Neuron (in vitro differentiated cells): ENCODE results near the gene PRMT9.

Source experiments
- H2AFZ ChIP-seq: one replicate; pipeline ENCODE4 v1.6.1; 2013; ENCODE audit warnings: low read depth, mild to moderate bottlenecking, inconsistent platforms, low read length, moderate library complexity
- H3K27me3 ChIP-seq: one replicate; pipeline ENCODE4 v1.6.1; 2013; ENCODE audit warnings: low read length; ENCODE audit not compliant: insufficient read depth
- H3K36me3 ChIP-seq: one replicate; pipeline ENCODE4 v1.6.1; 2013; ENCODE audit warnings: low read length; ENCODE audit not compliant: insufficient read depth
- H3K4me1 ChIP-seq: one replicate; pipeline ENCODE4 v1.6.1; 2013; ENCODE audit warnings: low read length; ENCODE audit not compliant: insufficient read depth
- H3K4me3 ChIP-seq: 2 replicates; pipeline ENCODE4 v1.5.1; 2013; ENCODE audit warnings: mild to moderate bottlenecking, low read length, moderate library complexity
- H3K9me3 ChIP-seq: one replicate; pipeline ENCODE4 v1.6.1; 2013; ENCODE audit warnings: low read length

PRMT9 gene

GRCh38 chr4:147655639-147656038, 28.3 kb downstream of the PRMT9 start:
- Histone ChIP-seq H2AFZ (no peak overlapping the region), H3K27me3 (no peaks in the 10 kb centered on the region), H3K9me3 (peaks cover under 1% of the 10 kb centered on the region), H3K4me1 (no peaks in the 10 kb centered on the region), H3K4me3 (no peak overlapping the region), H3K36me3 (peaks cover 36% of the 10 kb centered on the region)

- Histone ChIP-seq H3K27me3 (no peaks in the 10 kb centered on the region), H3K36me3 (peaks cover 29% of the 10 kb centered on the region), H3K9me3 (peaks cover 1% of the 10 kb centered on the region), H2AFZ (no peak overlapping the region), H3K4me3 (no peak overlapping the region), H3K4me1 (no peaks in the 10 kb centered on the region)
These were observed 32.4 kb downstream of the PRMT9 start for GRCh38 chr4:147651563-147651962.

- Histone ChIP-seq H3K9me3 (peaks cover 1% of the 10 kb centered on the region), H3K27me3 (no peaks in the 10 kb centered on the region), H3K36me3 (peaks cover 19% of the 10 kb centered on the region), H2AFZ (no peak overlapping the region), H3K4me3 (no peak overlapping the region), H3K4me1 (no peaks in the 10 kb centered on the region)
These were observed 35.3 kb downstream of the PRMT9 start for GRCh38 chr4:147648656-147649055.

DNA sequence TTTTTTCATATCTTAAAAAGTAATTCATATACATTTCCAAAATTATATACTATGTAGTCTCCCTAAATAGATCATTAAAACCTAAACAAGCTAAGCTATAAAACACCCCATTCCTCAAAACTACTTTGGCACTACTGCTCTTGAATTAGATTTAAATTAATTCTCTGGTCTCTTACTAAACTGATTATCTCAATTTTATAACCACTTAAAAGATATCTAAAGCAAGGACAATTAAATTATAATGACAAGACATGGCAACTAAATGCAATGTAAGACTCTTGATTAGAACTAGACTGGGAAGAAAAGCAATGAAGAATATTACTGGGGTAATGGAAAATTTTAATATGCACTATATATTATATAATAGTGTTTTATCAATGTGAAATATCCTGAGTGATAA, 38.9 kb downstream of the PRMT9 start:
- peaks cover 15% of the 10 kb centered on the region for H3K36me3 ChIP-seq
- no peak overlapping the region for H2AFZ ChIP-seq
- no peaks in the 10 kb centered on the region for H3K4me1 ChIP-seq
- H3K9me3 ChIP-seq, result no peaks in the 10 kb centered on the region
- H3K27me3 ChIP-seq, result no peaks in the 10 kb centered on the region
- H3K4me3 ChIP-seq, result no peak overlapping the region

- no peak overlapping the region for H3K4me3 ChIP-seq
- no peak overlapping the region for H2AFZ ChIP-seq
- no peaks in the 10 kb centered on the region for H3K4me1 ChIP-seq
- peaks cover 18% of the 10 kb centered on the region for H3K36me3 ChIP-seq
- H3K9me3 ChIP-seq, result no peaks in the 10 kb centered on the region
- H3K27me3 ChIP-seq, result no peaks in the 10 kb centered on the region
These were observed 39.5 kb downstream of the PRMT9 start for GRCh38 chr4:147644471-147644870.

DNA sequence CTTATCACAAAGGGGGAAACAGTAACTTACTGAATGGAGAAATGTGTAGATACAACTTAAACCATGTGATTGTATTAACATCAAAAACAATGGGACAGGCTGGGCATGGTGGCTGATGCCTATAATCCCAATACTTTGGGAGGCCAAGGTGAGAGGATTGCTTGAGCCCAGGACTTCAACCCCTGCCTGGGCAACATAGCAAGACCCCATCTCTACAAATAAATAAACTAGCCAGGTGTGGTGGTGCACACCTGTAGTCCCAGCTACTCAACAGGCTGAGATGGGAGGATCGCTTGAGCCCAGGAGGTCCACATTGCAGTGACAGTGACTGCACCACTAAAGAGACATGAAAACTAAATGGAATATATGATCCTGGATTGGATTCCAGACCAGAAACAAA, 40.3 kb downstream of the PRMT9 start:
- Histone ChIP-seq H3K9me3 (no peaks in the 10 kb centered on the region), H3K4me3 (no peak overlapping the region), H2AFZ (no peak overlapping the region), H3K27me3 (no peaks in the 10 kb centered on the region), H3K36me3 (peaks cover 18% of the 10 kb centered on the region), H3K4me1 (no peaks in the 10 kb centered on the region)

DNA sequence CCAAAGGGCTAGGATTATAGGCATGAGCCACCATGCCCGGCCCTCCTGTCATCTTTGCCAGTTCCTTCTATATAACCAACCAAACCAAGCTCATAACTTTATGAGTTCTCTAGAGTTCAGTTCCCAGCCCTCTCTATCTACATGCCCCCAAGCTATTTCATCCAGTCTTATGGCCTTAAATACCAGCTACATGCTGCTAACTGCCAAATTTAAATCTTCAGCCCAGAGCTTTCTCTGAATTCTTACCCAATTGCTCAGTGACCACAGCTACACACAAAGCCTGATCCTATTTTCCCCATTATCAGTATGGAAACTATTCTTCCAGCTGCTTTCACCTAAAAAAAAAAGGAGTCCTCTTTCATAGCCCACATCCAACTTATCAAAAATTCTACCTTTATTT, 43.6 kb downstream of the PRMT9 start:
- H3K4me3 ChIP-seq, result no peak overlapping the region
- no peaks in the 10 kb centered on the region for H3K4me1 ChIP-seq
- no peaks in the 10 kb centered on the region for H3K27me3 ChIP-seq
- peaks cover 36% of the 10 kb centered on the region for H3K36me3 ChIP-seq
- H3K9me3 ChIP-seq, result no peaks in the 10 kb centered on the region
- H2AFZ ChIP-seq, result no peak overlapping the region

DNA sequence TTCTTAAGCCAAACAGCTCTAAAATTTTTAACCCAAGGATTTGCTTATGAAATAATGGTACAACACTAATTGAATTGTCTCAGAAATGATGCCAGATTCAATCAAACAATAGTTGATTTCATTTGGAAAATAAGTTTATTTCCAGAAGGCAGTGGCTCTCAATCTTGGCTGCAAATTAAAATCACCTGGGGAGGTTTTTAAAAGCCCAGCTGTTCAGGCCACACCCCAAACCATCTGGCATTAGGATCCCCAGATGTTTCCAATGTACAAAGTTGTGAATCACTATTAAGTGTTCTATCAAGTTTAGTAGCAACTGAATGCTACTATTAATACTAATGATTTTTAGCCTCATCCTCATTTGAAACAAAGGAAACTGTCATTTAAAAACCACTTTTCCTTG, 44.6 kb downstream of the PRMT9 start:
- peaks cover 46% of the 10 kb centered on the region for H3K36me3 ChIP-seq

DNA sequence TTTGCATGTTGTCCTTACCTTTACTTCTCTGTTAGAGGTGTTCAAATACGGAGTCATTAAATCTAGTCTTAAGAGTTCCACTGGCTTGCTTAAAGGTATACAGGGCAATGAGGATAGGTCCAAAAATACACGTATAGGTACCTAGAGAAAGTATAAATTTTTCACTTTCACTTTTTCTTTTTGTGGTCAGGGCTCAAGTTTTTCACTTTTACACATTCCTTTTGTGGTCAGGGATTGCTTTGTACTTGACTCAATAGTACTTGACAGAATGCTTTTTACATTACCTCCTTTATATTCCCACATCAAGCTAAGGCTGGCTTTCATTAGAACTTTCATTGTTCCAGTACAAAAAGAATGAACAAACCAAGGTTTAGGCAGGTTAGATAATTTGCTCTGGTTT, 45.0 kb downstream of the PRMT9 start:
- Histone ChIP-seq H3K27me3 (no peaks in the 10 kb centered on the region), H3K9me3 (no peaks in the 10 kb centered on the region), H3K36me3 (peaks cover 50% of the 10 kb centered on the region), H3K4me1 (no peaks in the 10 kb centered on the region), H3K4me3 (no peak overlapping the region), H2AFZ (no peak overlapping the region)

More for the DNA sequence above, 44.6 kb downstream of the PRMT9 start:
- no peak overlapping the region for H3K4me3 ChIP-seq
- no peaks in the 10 kb centered on the region for H3K4me1 ChIP-seq
- no peaks in the 10 kb centered on the region for H3K27me3 ChIP-seq
- H3K9me3 ChIP-seq, result no peaks in the 10 kb centered on the region
- no peak overlapping the region for H2AFZ ChIP-seq

GRCh38 chr4:147638365-147638764, 45.6 kb downstream of the PRMT9 start:
- peaks cover 55% of the 10 kb centered on the region for H3K36me3 ChIP-seq
- H2AFZ ChIP-seq, result no peak overlapping the region

DNA sequence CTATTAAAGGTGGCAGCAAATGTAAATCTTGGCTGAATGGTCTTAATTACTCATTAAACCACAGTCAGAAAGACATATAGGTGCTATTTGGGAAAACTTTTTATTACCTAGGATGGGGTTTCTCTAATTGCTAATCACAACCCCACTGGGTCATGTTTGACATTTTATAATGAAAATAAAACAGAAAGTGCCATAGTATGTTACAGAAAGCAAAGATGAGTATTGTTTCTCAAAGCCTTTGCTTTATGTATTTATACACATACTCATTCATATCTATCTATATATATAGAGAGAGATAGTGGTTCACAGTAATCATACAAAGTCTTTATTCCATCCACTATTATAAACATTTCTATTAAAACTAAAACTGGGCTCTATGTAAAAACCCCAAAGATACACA, 48.6 kb downstream of the PRMT9 start:
- no peak overlapping the region for H3K4me3 ChIP-seq
- no peaks in the 10 kb centered on the region for H3K27me3 ChIP-seq
- no peaks in the 10 kb centered on the region for H3K4me1 ChIP-seq
- H2AFZ ChIP-seq, result no peak overlapping the region
- H3K36me3 ChIP-seq, result peaks cover 71% of the 10 kb centered on the region
- H3K9me3 ChIP-seq, result no peaks in the 10 kb centered on the region

More at GRCh38 chr4:147638365-147638764, 45.6 kb downstream of the PRMT9 start:
- Histone ChIP-seq H3K27me3 (no peaks in the 10 kb centered on the region), H3K4me1 (no peaks in the 10 kb centered on the region), H3K4me3 (no peak overlapping the region), H3K9me3 (no peaks in the 10 kb centered on the region)

DNA sequence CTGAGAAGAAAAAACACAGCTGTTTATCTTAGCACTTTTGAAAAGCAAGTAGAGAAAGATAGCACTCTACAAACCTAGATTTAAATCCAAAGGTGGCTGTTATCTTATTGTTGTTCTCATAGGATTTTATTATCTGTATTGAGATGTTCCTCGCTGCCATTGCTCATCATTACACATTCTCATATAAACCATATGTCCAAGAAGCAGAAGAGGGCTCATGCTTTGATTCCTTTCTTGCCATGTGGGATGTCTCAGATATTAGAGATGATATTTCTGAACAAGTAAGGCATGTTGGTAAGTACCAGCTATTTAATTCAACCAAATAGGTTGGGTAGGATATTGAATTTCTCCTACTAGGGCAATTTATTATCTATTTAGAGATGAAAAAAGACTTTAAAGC, 50.3 kb downstream of the PRMT9 start:
- peaks cover 80% of the 10 kb centered on the region for H3K36me3 ChIP-seq
- no peaks in the 10 kb centered on the region for H3K27me3 ChIP-seq
- no peaks in the 10 kb centered on the region for H3K9me3 ChIP-seq
- no peaks in the 10 kb centered on the region for H3K4me1 ChIP-seq
- H3K4me3 ChIP-seq, result no peak overlapping the region
- H2AFZ ChIP-seq, result no peak overlapping the region

GRCh38 chr4:147633113-147633512, 50.9 kb downstream of the PRMT9 start:
- no peaks in the 10 kb centered on the region for H3K4me1 ChIP-seq
- no peak overlapping the region for H2AFZ ChIP-seq
- no peaks in the 10 kb centered on the region for H3K27me3 ChIP-seq
- no peaks in the 10 kb centered on the region for H3K9me3 ChIP-seq
- H3K36me3 ChIP-seq, result peaks cover 82% of the 10 kb centered on the region
- no peak overlapping the region for H3K4me3 ChIP-seq
